Kidney (tissue), 14 donors: Measurements from ENCODE around the gene FAM32A. TPM values are rescaled to one million over a fixed set of nuclear protein-coding genes. Genes with fewer than 3 reads are reported as not detected.

Experiments
- DNase-seq, 5 donors: peaks; one replicate each; pipeline ENCODE4 v3.0.0-alpha.2; 2013 to 2020
- FAIRE-seq: peaks from 2 replicates; lab custom pipeline; 2012; peaks lifted over from hg19 to GRCh38; lab: Jason Lieb, UNC
- H3K27ac ChIP-seq, 2 donors: one replicate each; pipeline ENCODE4 v1.7.0; 2013; ENCODE audit warnings: low read depth in 2 of 2, low read length in 2 of 2, inconsistent platforms in 1 of 2
- H3K27me3 ChIP-seq: one replicate; pipeline ENCODE4 v1.7.1; 2013; ENCODE audit warnings: low read length, inconsistent platforms; ENCODE audit not compliant: control insufficient read depth, insufficient read depth
- H3K36me3 ChIP-seq, 3 donors: one replicate each; pipeline versions ENCODE4 v1.7.0 to v1.7.1; 2013; ENCODE audit warnings: low read length in 3 of 3, control low read depth in 1 of 3, inconsistent platforms in 1 of 3; ENCODE audit not compliant: insufficient read depth in 3 of 3, control insufficient read depth in 2 of 3
- H3K4me1 ChIP-seq, 3 donors: one replicate each; pipeline versions ENCODE4 v1.7.0 to v1.7.1; 2013; ENCODE audit warnings: low read length in 3 of 3, inconsistent platforms in 1 of 3, low read depth in 1 of 3; ENCODE audit not compliant: control insufficient read depth in 2 of 3, insufficient read depth in 2 of 3
- H3K4me3 ChIP-seq, 3 donors: one replicate each; pipeline versions ENCODE4 v1.7.0 to v1.8.1; 2013; ENCODE audit warnings: low read length in 3 of 3, control low read depth in 1 of 3, inconsistent platforms in 1 of 3
- H3K9ac ChIP-seq, 3 donors: one replicate each; pipeline versions ENCODE4 v1.7.0 to v1.7.1; 2013; ENCODE audit warnings: low read length in 3 of 3, control low read depth in 1 of 3, inconsistent platforms in 1 of 3
- H3K9me3 ChIP-seq, 3 donors: one replicate each; pipeline versions ENCODE4 v1.7.0 to v1.7.1; 2013; ENCODE audit warnings: low read length in 3 of 3, control low read depth in 1 of 3, inconsistent platforms in 1 of 3; ENCODE audit not compliant: control insufficient read depth in 2 of 3, insufficient read depth in 1 of 3
- CTCF ChIP-seq: IDR thresholded peaks from 3 replicates; pipeline ENCODE4 v1.5.1; 2012; ENCODE audit warnings: mild to moderate bottlenecking, moderate library complexity, borderline replicate concordance; ENCODE audit not compliant: insufficient read depth; ENCODE audit errors: extremely low read depth
- intact Hi-C: fragments of 100-400 bp; cut with DNase I; formaldehyde crosslinking; loops from one replicate; pipeline ENCODE4 v1.11.1; 2022
- polyA plus RNA-seq: library from polyadenylated mRNA; stranded (reverse); fragments of 350-450 nt; fragmentation: Illumina TruSeq; extraction: RNeasy Lipid Tissue Mini Kit (QIAGEN cat#74804); gene quantifications from one replicate; pipeline ENCODE4 v1.2.3, GENCODE V29; 2014; ENCODE audit warnings: low read depth, low replicate concordance; ENCODE audit not compliant: insufficient read depth
- total RNA-seq: library from RNA; stranded (reverse); fragmentation: NEBNext Ultra II Directional; extraction: Animal tissue kit (Norgen Biotek cat#: 25700); gene quantifications from one replicate; pipeline ENCODE4 v1.2.1, GENCODE V29; 2021
- donor health status: control.
- donor health status: control.
- donor health status: control.
- donor health status: control.
- donor health status: control.
- donor health status: DM: yes; HTN: yes; CAD: no.
- donor health status: Normal renal cell carcinoma (clear cell type).

FAM32A gene
- total and polyA plus RNA-seq, 2 donors from 2014 or later: 53.5 to 105 TPM

- no peak overlapping the region for H3K4me3 ChIP-seq
- no peak overlapping the region for H3K9ac ChIP-seq
- no peak for DNase-seq
- H3K9me3 ChIP-seq: peaks cover 0 to 12% (median 11%) of the 10 kb centered on the region in 3 donors
- H3K27ac ChIP-seq: no peak overlapping the region
- no peak for TF ChIP-seq CTCF
- FAIRE-seq: no peak
- intact Hi-C loops: no loop called here
- no peaks in the 10 kb centered on the region for H3K27me3 ChIP-seq
- H3K4me1 ChIP-seq: no peaks in the 10 kb centered on the region
- H3K36me3 ChIP-seq: peaks cover 2 to 54% (median 14%) of the 10 kb centered on the region in 3 donors
Observed at GRCh38 chr19:16223746-16224145, 38.5 kb downstream of the FAM32A start.

GRCh38 chr19:16224293-16225045 lies 39.3 kb downstream of the FAM32A start:
- no peak overlapping the region for H3K27ac ChIP-seq
- no peak overlapping the region for H3K4me3 ChIP-seq
- intact Hi-C loops: no loop called here
- TF ChIP-seq CTCF: no peak
- no peak overlapping the region for H3K9ac ChIP-seq
- peaks cover 0 to 12% (median 11%) of the 10 kb centered on the region in 3 donors for H3K9me3 ChIP-seq
- FAIRE-seq (no peak), DNase-seq (no peak)
- H3K27me3 ChIP-seq: no peaks in the 10 kb centered on the region
- peaks cover 2 to 60% (median 19%) of the 10 kb centered on the region in 3 donors for H3K36me3 ChIP-seq
- H3K4me1 ChIP-seq: no peaks in the 10 kb centered on the region

- H3K36me3 ChIP-seq: peaks cover 2 to 71% (median 22%) of the 10 kb centered on the region in 3 donors
- TF ChIP-seq CTCF: no peak
- no peak overlapping the region for H3K27ac ChIP-seq
- FAIRE-seq (no peak), DNase-seq (no peak)
- H3K4me3 ChIP-seq: no peak overlapping the region
- no peaks in the 10 kb centered on the region for H3K4me1 ChIP-seq
- no peak overlapping the region for H3K9ac ChIP-seq
- H3K27me3 ChIP-seq: no peaks in the 10 kb centered on the region
- H3K9me3 ChIP-seq: peaks cover 0 to 11% (median 9%) of the 10 kb centered on the region in 3 donors
- intact Hi-C loops: no loop called here
Observed at GRCh38 chr19:16225279-16226183, 40.3 kb downstream of the FAM32A start.
